Esophagus muscularis mucosa (tissue), 4 donors: ENCODE data around the gene SLC39A7. TPM values are rescaled to one million over a fixed set of nuclear protein-coding genes. Genes with fewer than 3 reads are reported as not detected.
"Not testable (repeated sequence)": the region's sequence is repeated elsewhere in the genome, so short reads cannot be mapped to it uniquely, and the experiment has no call there.

Source experiments
- DNase-seq: peaks from one replicate; pipeline ENCODE4 v3.0.0-alpha.2; 2017; ENCODE audit errors: extremely low spot score
- H3K27ac ChIP-seq, 4 donors: fragments of 200-600 bp; sonication (generic); replicated peaks in 1 of 4; 1 replicate in 3 of 4; 2 replicates in 1 of 4; pipeline ENCODE4 v1.5.1; 2016 to 2019; ENCODE audit warnings: mild to moderate bottlenecking in 1 of 4
- H3K27me3 ChIP-seq, 4 donors: fragments of 200-600 bp; sonication (generic); one replicate each; pipeline versions ENCODE4 v1.5.1 to v1.6.0; 2016 to 2019
- H3K36me3 ChIP-seq, 4 donors: fragments of 200-600 bp; sonication (generic); one replicate each; pipeline ENCODE4 v1.5.1; 2016 to 2019
- H3K4me1 ChIP-seq, 4 donors: fragments of 200-600 bp; sonication (generic); one replicate each; pipeline ENCODE4 v1.5.1; 2016 to 2019
- H3K4me3 ChIP-seq, 4 donors: fragments of 200-600 bp; sonication (generic); 1 replicate in 2 of 4; 2 replicates in 2 of 4; pipeline ENCODE4 v1.5.1; 2016 to 2019; ENCODE audit warnings: mild to moderate bottlenecking in 4 of 4, moderate library complexity in 1 of 4
- H3K9me3 ChIP-seq, 4 donors: fragments of 200-600 bp; sonication (generic); 1 replicate in 3 of 4; 2 replicates in 1 of 4; pipeline ENCODE4 v1.5.1; 2016 to 2019
- CTCF ChIP-seq, 3 experiments: fragments of 200-600 bp in 2 of 3; fragments of 450-650 bp in 1 of 3; sonication (generic) in 2 of 3; IDR thresholded peaks; one replicate each; pipeline ENCODE4 v1.5.1; 2017 to 2019; ENCODE audit warnings: antibody characterized with exemption in 3 of 3, mild to moderate bottlenecking in 2 of 3, moderate library complexity in 1 of 3
- EP300 ChIP-seq: sonication (generic); formaldehyde crosslinking; IDR thresholded peaks from one replicate; pipeline ENCODE4 v1.6.1; 2017; ENCODE audit warnings: antibody characterized with exemption
- POLR2A ChIP-seq: fragments of 450-650 bp; IDR thresholded peaks from one replicate; pipeline ENCODE4 v1.6.1; 2017; ENCODE audit warnings: antibody characterized with exemption, moderate library complexity, mild to moderate bottlenecking, low read depth
- POLR2AphosphoS5 ChIP-seq, 2 donors: sonication (generic); formaldehyde crosslinking; IDR thresholded peaks; one replicate each; pipeline ENCODE4 v1.6.1; 2017; ENCODE audit warnings: antibody characterized with exemption in 2 of 2
- WGBS: methylation state at CpG from one replicate; pipeline ENCODE4 v1.1.5; 2018; 5-methylcytosine and 5-hydroxymethylcytosine counted together
- intact Hi-C: fragments of 100-400 bp; cut with DNase I; formaldehyde crosslinking; loops from one replicate; pipeline ENCODE4 v1.15.1; 2023
- total RNA-seq, 4 donors: library from RNA; depleted of rRNA; stranded (reverse); fragments of >200 nt; gene quantifications; one replicate each; pipeline versions ENCODE4 v1.1.0 to v1.2.1, GENCODE V29; 2016

The SLC39A7 gene
- total RNA-seq, 4 donors from 2014 or later: 43.6 to 80.1 (median 62.3) TPM

GRCh38 chr6:33217681-33218080 is 17.0 kb downstream of the SLC39A7 start:
- DNase-seq: no peak
- no peaks in the 10 kb centered on the region for H3K9me3 ChIP-seq
- H3K27ac ChIP-seq: no peak overlapping the region
- no peak overlapping the region for H3K4me3 ChIP-seq
- intact Hi-C loops: no loop called here
- TF ChIP-seq CTCF (IDR thresholded peaks at IDR 0.05) (no peak), POLR2A (no peak), POLR2AphosphoS5 (IDR thresholded peaks at IDR 0.05) (no peak), EP300 (no peak)
- WGBS: 67% methylated on average over 3 of the region's 3 CpGs
- H3K4me1 ChIP-seq: peaks cover 4 to 17% (median 16%) of the 10 kb centered on the region in 4 donors
- H3K27me3 ChIP-seq: peaks cover 0 to 10% (median 0%) of the 10 kb centered on the region in 4 donors
- no peaks in the 10 kb centered on the region for H3K36me3 ChIP-seq

- intact Hi-C loops, H3K9me3 ChIP-seq, H3K27ac ChIP-seq, H3K4me1 ChIP-seq, H3K36me3 ChIP-seq, H3K4me3 ChIP-seq, DNase-seq: not testable (repeated sequence)
- H3K27me3 ChIP-seq: peaks cover 0 to 35% (median 1%) of the 10 kb centered on the region in 4 donors
- WGBS: 40% methylated on average over 14 of the region's 14 CpGs
Observed at GRCh38 chr6:33226503-33227120, 25.9 kb downstream of the SLC39A7 start.

- intact Hi-C loops: no loop called here
- Histone ChIP-seq H3K36me3 (no peaks in the 10 kb centered on the region), H3K4me1 (no peaks in the 10 kb centered on the region), H3K4me3 (no peak overlapping the region), H3K9me3 (no peaks in the 10 kb centered on the region), H3K27me3 (peaks cover 0 to 58% (median 5%) of the 10 kb centered on the region in 4 donors), H3K27ac (no peak overlapping the region)
- TF ChIP-seq POLR2AphosphoS5 (IDR thresholded peaks at IDR 0.05) (no peak), EP300 (no peak), CTCF (IDR thresholded peaks at IDR 0.05) (no peak), POLR2A (no peak)
- no peak for DNase-seq
- WGBS: 13% methylated on average over 6 of the region's 6 CpGs
Observed at GRCh38 chr6:33235221-33235634, 34.6 kb downstream of the SLC39A7 start.

- TF ChIP-seq EP300 (no peak), CTCF (IDR thresholded peaks at IDR 0.05) (no peak), POLR2AphosphoS5 (IDR thresholded peaks at IDR 0.05) (no peak), POLR2A (no peak)
- Histone ChIP-seq H3K9me3 (no peaks in the 10 kb centered on the region), H3K4me1 (no peaks in the 10 kb centered on the region), H3K27me3 (peaks cover 0 to 69% (median 5%) of the 10 kb centered on the region in 4 donors), H3K4me3 (no peak overlapping the region), H3K36me3 (no peaks in the 10 kb centered on the region), H3K27ac (no peak overlapping the region)
- intact Hi-C loops: no loop called here
- no peak for DNase-seq
Observed at GRCh38 chr6:33236328-33236727, 35.7 kb downstream of the SLC39A7 start.

- no peak for TF ChIP-seq EP300
- TF ChIP-seq POLR2A: no peak
- TF ChIP-seq CTCF (IDR thresholded peaks at IDR 0.05): no peak
- TF ChIP-seq POLR2AphosphoS5 (IDR thresholded peaks at IDR 0.05): no peak
- Histone ChIP-seq H3K36me3 (no peaks in the 10 kb centered on the region), H3K9me3 (no peaks in the 10 kb centered on the region), H3K27ac (no peak overlapping the region), H3K4me1 (no peaks in the 10 kb centered on the region), H3K4me3 (no peak overlapping the region), H3K27me3 (peaks cover 0 to 71% (median 5%) of the 10 kb centered on the region in 4 donors)
- WGBS: 79% methylated on average over 6 of the region's 6 CpGs
- no peak for DNase-seq
- intact Hi-C loops: no loop called here
Observed at GRCh38 chr6:33236852-33237251, 36.2 kb downstream of the SLC39A7 start.
